ENCODE measurements around the gene DHRS7B.

Gene DHRS7B

DNA sequence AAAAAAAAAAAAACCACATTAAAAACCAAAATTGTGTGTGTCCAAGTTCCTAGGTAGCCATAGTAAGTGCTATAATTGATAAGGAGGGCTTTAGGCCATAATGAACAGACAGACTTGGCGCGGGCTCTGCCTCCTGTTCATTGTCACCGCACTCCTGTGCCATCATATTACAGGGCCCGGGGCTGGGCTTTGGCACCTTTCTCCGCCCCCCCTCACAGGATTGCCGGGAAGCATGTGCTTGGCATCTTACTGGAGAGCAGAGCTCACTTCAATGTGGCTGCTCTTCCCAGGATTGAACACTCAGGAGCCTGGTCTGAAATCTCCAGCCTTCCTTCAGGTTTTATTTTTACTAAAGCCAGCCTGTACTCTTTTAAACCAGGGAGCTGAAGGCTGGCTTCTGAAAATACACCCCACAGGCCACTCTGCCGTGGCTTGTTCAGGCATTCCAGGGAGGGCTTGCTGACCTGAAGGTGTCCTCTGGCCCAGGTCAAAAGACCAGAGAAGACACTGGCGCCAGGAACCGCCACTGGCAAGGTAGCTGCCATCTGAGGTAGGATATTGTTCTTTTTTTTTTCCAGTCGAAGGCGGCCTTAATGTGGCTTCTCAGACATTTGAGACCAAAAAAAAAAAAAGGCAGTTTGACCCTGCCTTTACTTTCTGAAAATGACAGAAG lies 39.3 kb downstream of the DHRS7B start:
- no peak overlapping the region for H2AK5ac ChIP-seq (ENCODE audit: low read length)
- H2BK5ac ChIP-seq (ENCODE audit: low read depth, low read length, poor library complexity) = no peak overlapping the region
- H2AFZ ChIP-seq (ENCODE audit: insufficient read depth, low read length, poor library complexity) = no peak overlapping the region
- DNase-seq = no peak
- no peaks in the 10 kb centered on the region for H3K79me1 ChIP-seq (ENCODE audit: low read length)
- H3K79me2 ChIP-seq (ENCODE audit: control insufficient read depth, insufficient read depth, low read length, poor library complexity) = no peaks in the 10 kb centered on the region
- H3K4me3 ChIP-seq (ENCODE audit: low read depth, low read length) = no peak overlapping the region
- H3K4me1 ChIP-seq (ENCODE audit: control insufficient read depth in 1 of 2, insufficient read depth in 2 of 2, low read length in 2 of 2) = peaks cover 3 to 6% of the 10 kb centered on the region in 2 experiments
- no peak overlapping the region for H3K4ac ChIP-seq (ENCODE audit: low read depth, low read length)
- no peak overlapping the region for H2BK120ac ChIP-seq (ENCODE audit: insufficient read depth, low read length, poor library complexity)
- no peak overlapping the region for H4K91ac ChIP-seq (ENCODE audit: low read depth, low read length)
- no peak overlapping the region for H3K4me2 ChIP-seq (ENCODE audit: low read length)
- H3K23ac ChIP-seq (ENCODE audit: low read length) = no peak overlapping the region
- H3K9ac ChIP-seq (ENCODE audit: low read length) = no peak overlapping the region
- peaks cover 3% of the 10 kb centered on the region for H3K9me3 ChIP-seq (ENCODE audit: insufficient read depth, low read depth, low read length)
- H3K18ac ChIP-seq (ENCODE audit: low read length) = no peak overlapping the region
- no CpG with 5 or more reads among the region's 11 CpGs for WGBS (ENCODE audit: extremely low coverage, insufficient coverage, insufficient read length)
- H4K8ac ChIP-seq (ENCODE audit: low read depth, low read length) = no peak overlapping the region
- H2BK12ac ChIP-seq (ENCODE audit: low read length) = no peak overlapping the region
- no peak overlapping the region for H3K14ac ChIP-seq (ENCODE audit: low read length)
- no peaks in the 10 kb centered on the region for H3K36me3 ChIP-seq (ENCODE audit: control insufficient read depth in 1 of 2, insufficient read depth in 2 of 2, low read length in 2 of 2)
- no peaks in the 10 kb centered on the region for H3K27me3 ChIP-seq (ENCODE audit: insufficient read depth, low read length)
- no peak overlapping the region for H3K27ac ChIP-seq (ENCODE audit: low read depth, low read length)
- H4K12ac ChIP-seq (ENCODE audit: low read depth, low read length) = no peak overlapping the region

DNA sequence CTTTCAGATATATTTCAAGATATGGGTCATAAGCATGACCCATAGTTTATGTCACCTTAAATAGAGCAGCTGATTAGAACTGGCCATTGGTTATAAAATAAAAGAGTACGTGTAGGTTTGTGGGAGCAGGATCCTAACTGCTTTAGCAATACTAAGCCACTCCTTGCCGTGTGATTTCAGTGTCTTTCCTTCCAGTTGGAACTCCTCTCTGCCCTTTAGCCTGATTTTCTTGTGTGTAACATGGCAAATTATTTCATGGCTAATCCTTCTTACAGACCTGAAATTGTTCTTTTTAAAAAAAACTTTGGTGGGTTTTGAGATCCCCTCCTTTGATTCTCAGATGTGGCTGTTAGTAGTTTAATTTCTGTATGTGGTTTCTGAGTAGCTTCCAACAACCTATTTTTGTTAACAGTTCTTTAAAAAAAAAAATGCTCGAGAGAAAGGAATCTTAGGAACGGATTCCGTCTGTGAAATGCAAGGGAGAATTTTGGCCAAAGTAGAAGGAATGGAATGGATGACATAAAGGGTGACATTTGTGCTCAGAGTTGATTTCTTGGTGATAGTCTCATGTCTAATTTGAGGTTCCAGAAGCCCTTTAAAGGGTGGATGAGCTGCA lies 39.9 kb downstream of the DHRS7B start:
- Histone ChIP-seq H3K9ac (ENCODE audit: low read length) (no peak overlapping the region), H3K23ac (ENCODE audit: low read length) (no peak overlapping the region), H4K8ac (ENCODE audit: low read depth, low read length) (no peak overlapping the region), H3K27me3 (ENCODE audit: insufficient read depth, low read length) (no peaks in the 10 kb centered on the region), H2BK5ac (ENCODE audit: low read depth, low read length, poor library complexity) (no peak overlapping the region), H3K27ac (ENCODE audit: low read depth, low read length) (no peak overlapping the region), H3K18ac (ENCODE audit: low read length) (no peak overlapping the region), H3K79me1 (ENCODE audit: low read length) (no peaks in the 10 kb centered on the region), H3K36me3 (ENCODE audit: control insufficient read depth in 1 of 2, insufficient read depth in 2 of 2, low read length in 2 of 2) (no peaks in the 10 kb centered on the region), H3K14ac (ENCODE audit: low read length) (no peak overlapping the region), H4K91ac (ENCODE audit: low read depth, low read length) (no peak overlapping the region), H3K9me3 (ENCODE audit: insufficient read depth, low read depth, low read length) (peaks cover 3% of the 10 kb centered on the region), H2BK120ac (ENCODE audit: insufficient read depth, low read length, poor library complexity) (no peak overlapping the region), H2BK12ac (ENCODE audit: low read length) (no peak overlapping the region), H3K4me2 (ENCODE audit: low read length) (no peak overlapping the region), H4K12ac (ENCODE audit: low read depth, low read length) (no peak overlapping the region), H2AK5ac (ENCODE audit: low read length) (no peak overlapping the region), H3K4me1 (ENCODE audit: control insufficient read depth in 1 of 2, insufficient read depth in 2 of 2, low read length in 2 of 2) (peaks cover 3 to 6% of the 10 kb centered on the region in 2 experiments), H3K4me3 (ENCODE audit: low read depth, low read length) (no peak overlapping the region), H3K79me2 (ENCODE audit: control insufficient read depth, insufficient read depth, low read length, poor library complexity) (no peaks in the 10 kb centered on the region), H3K4ac (ENCODE audit: low read depth, low read length) (no peak overlapping the region), H2AFZ (ENCODE audit: insufficient read depth, low read length, poor library complexity) (no peak overlapping the region)
- no CpG with 5 or more reads among the region's 5 CpGs for WGBS (ENCODE audit: extremely low coverage, insufficient coverage, insufficient read length)
- DNase-seq = peak in 1 of 2 donors; percentile 39

DNA sequence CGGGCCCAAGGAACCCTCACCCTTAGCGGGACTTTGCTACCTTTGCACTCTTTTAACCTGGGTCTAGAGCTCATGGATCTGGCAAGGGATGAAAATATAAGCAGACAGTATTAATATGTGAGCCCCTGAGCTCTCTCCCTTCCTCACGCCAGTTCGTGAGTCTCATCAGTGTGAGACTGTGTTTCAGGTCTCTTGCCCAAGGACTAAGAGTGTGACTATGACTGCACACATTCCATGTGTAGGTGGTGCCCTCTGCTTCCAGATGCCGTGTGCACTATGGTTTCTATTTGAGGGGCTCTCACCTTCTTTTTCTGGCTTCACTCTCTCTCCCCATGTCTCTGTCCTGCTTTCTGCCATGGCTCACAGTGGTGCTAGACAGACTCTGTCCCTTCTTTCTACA lies 40.5 kb downstream of the DHRS7B start:
- Histone ChIP-seq H3K4me1 (ENCODE audit: control insufficient read depth in 1 of 2, insufficient read depth in 2 of 2, low read length in 2 of 2) (peaks cover 3 to 6% of the 10 kb centered on the region in 2 experiments), H4K12ac (ENCODE audit: low read depth, low read length) (no peak overlapping the region), H3K27ac (ENCODE audit: low read depth, low read length) (no peak overlapping the region), H3K9ac (ENCODE audit: low read length) (no peak overlapping the region), H2BK5ac (ENCODE audit: low read depth, low read length, poor library complexity) (no peak overlapping the region), H3K27me3 (ENCODE audit: insufficient read depth, low read length) (no peaks in the 10 kb centered on the region), H3K79me2 (ENCODE audit: control insufficient read depth, insufficient read depth, low read length, poor library complexity) (no peaks in the 10 kb centered on the region), H3K9me3 (ENCODE audit: insufficient read depth, low read depth, low read length) (peaks cover 3% of the 10 kb centered on the region), H2BK120ac (ENCODE audit: insufficient read depth, low read length, poor library complexity) (no peak overlapping the region), H2AK5ac (ENCODE audit: low read length) (no peak overlapping the region), H3K4me3 (ENCODE audit: low read depth, low read length) (no peak overlapping the region), H3K79me1 (ENCODE audit: low read length) (no peaks in the 10 kb centered on the region), H3K14ac (ENCODE audit: low read length) (no peak overlapping the region), H3K36me3 (ENCODE audit: control insufficient read depth in 1 of 2, insufficient read depth in 2 of 2, low read length in 2 of 2) (peaks cover 2 to 3% of the 10 kb centered on the region in 2 experiments), H4K91ac (ENCODE audit: low read depth, low read length) (no peak overlapping the region), H2AFZ (ENCODE audit: insufficient read depth, low read length, poor library complexity) (no peak overlapping the region), H2BK12ac (ENCODE audit: low read length) (no peak overlapping the region), H3K23ac (ENCODE audit: low read length) (no peak overlapping the region), H3K4ac (ENCODE audit: low read depth, low read length) (no peak overlapping the region), H4K8ac (ENCODE audit: low read depth, low read length) (no peak overlapping the region), H3K4me2 (ENCODE audit: low read length) (no peak overlapping the region), H3K18ac (ENCODE audit: low read length) (no peak overlapping the region)
- no CpG with 5 or more reads among the region's 5 CpGs for WGBS (ENCODE audit: extremely low coverage, insufficient coverage, insufficient read length)
- no peak for DNase-seq

DNA sequence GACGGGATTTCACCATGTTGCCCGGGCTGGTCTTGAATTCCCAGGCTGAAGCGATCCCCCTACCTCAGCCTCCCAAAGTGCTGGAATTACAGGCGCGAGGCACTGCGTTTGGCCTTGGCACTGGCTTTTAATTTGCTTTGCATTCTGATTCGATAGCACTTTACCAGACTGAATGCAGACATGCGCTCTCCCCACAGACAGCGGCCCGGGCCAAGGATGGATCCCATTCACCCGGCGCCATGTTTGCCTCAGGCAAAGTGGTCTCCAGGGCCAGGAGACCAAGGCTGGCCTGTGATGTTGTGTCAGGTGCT lies 41.7 kb downstream of the DHRS7B start:
- H3K4me3 ChIP-seq (ENCODE audit: low read depth, low read length) = no peak overlapping the region
- no peak overlapping the region for H4K91ac ChIP-seq (ENCODE audit: low read depth, low read length)
- no peak overlapping the region for H3K4ac ChIP-seq (ENCODE audit: low read depth, low read length)
- no peaks in the 10 kb centered on the region for H3K27me3 ChIP-seq (ENCODE audit: insufficient read depth, low read length)
- no peak overlapping the region for H2BK120ac ChIP-seq (ENCODE audit: insufficient read depth, low read length, poor library complexity)
- no peak overlapping the region for H3K27ac ChIP-seq (ENCODE audit: low read depth, low read length)
- H3K18ac ChIP-seq (ENCODE audit: low read length) = no peak overlapping the region
- no peak overlapping the region for H3K9ac ChIP-seq (ENCODE audit: low read length)
- peaks cover 3 to 6% of the 10 kb centered on the region in 2 experiments for H3K4me1 ChIP-seq (ENCODE audit: control insufficient read depth in 1 of 2, insufficient read depth in 2 of 2, low read length in 2 of 2)
- no peak overlapping the region for H4K8ac ChIP-seq (ENCODE audit: low read depth, low read length)
- no peaks in the 10 kb centered on the region for H3K79me1 ChIP-seq (ENCODE audit: low read length)
- no peak for DNase-seq
- H3K23ac ChIP-seq (ENCODE audit: low read length) = no peak overlapping the region
- H2AFZ ChIP-seq (ENCODE audit: insufficient read depth, low read length, poor library complexity) = no peak overlapping the region
- H3K14ac ChIP-seq (ENCODE audit: low read length) = no peak overlapping the region
- H2BK5ac ChIP-seq (ENCODE audit: low read depth, low read length, poor library complexity) = no peak overlapping the region
- no peaks in the 10 kb centered on the region for H3K79me2 ChIP-seq (ENCODE audit: control insufficient read depth, insufficient read depth, low read length, poor library complexity)
- peaks cover 3% of the 10 kb centered on the region for H3K9me3 ChIP-seq (ENCODE audit: insufficient read depth, low read depth, low read length)
- peaks cover 3 to 8% of the 10 kb centered on the region in 2 experiments for H3K36me3 ChIP-seq (ENCODE audit: control insufficient read depth in 1 of 2, insufficient read depth in 2 of 2, low read length in 2 of 2)
- no peak overlapping the region for H3K4me2 ChIP-seq (ENCODE audit: low read length)
- H4K12ac ChIP-seq (ENCODE audit: low read depth, low read length) = no peak overlapping the region
- H2BK12ac ChIP-seq (ENCODE audit: low read length) = no peak overlapping the region
- no CpG with 5 or more reads among the region's 12 CpGs for WGBS (ENCODE audit: extremely low coverage, insufficient coverage, insufficient read length)
- H2AK5ac ChIP-seq (ENCODE audit: low read length) = no peak overlapping the region
